ENCODE results near the gene CPO.
"Not testable (repeated sequence)": the region's sequence is repeated elsewhere in the genome, so short reads cannot be mapped to it uniquely, and the experiment has no call there.

CPO gene, protein sequence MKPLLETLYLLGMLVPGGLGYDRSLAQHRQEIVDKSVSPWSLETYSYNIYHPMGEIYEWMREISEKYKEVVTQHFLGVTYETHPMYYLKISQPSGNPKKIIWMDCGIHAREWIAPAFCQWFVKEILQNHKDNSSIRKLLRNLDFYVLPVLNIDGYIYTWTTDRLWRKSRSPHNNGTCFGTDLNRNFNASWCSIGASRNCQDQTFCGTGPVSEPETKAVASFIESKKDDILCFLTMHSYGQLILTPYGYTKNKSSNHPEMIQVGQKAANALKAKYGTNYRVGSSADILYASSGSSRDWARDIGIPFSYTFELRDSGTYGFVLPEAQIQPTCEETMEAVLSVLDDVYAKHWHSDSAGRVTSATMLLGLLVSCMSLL

DNA sequence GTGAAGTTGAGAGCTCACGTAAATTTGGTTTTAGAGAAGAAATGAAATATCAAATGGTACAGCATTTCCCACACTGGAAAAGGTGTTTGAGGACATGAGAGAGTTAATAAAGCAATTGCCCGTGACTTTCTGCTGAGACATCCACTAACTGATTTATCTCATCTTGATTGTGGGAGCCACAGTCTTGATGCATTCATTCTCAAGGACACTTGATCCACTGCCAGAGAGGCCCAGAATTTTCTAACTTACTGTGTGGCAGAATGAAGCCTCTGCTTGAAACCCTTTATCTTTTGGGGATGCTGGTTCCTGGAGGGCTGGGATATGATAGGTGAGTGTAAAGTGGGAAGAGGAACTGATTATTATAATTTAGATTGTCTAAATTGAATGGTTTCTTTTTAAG is at the start of gene CPO:
Gene CPO, plus strand, starts transcription at position 179 of the 400 bp plus-strand sequence. Its CDS starts 82 bp downstream, at position 261.
- no peak for DNase-seq

DNA sequence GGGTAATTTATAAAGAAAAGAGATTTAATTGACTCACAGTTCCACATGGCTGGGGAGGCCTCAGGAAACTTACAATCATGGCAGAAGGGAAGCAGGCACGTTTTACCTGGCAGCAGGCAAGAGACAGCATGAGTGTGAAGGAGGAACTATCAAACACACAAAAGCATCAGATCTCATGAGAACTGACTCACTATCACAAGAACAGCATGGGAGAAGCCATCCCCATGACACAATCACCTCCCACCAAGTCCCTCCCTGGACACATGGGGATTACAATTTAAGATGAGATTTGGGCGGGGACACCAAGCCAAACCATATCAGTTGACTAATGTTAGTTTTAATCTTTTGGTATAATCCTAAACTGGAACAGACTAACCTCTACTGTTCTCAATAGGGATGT is 49.1 kb upstream of the CPO start:
- no peak for DNase-seq

DNA sequence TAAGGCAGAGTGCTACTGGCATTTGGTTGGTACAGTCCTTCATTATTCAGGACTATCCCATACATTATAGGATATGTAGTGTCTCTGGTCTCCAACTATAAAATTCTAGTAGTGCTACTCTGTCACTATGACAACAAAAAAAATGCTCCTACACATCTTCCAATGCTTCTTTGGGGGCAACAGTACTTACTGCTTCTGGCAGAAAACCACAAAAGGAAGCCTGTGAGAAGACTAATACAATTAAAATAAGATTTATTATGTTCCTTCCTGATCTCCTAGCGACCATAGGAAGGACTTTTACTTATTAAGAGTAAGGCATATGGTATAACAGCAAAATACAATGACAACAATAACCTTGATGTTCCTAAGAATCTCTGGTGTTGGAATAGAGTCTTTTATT is 48.4 kb upstream of the CPO start:
- DNase-seq: no peak

DNA sequence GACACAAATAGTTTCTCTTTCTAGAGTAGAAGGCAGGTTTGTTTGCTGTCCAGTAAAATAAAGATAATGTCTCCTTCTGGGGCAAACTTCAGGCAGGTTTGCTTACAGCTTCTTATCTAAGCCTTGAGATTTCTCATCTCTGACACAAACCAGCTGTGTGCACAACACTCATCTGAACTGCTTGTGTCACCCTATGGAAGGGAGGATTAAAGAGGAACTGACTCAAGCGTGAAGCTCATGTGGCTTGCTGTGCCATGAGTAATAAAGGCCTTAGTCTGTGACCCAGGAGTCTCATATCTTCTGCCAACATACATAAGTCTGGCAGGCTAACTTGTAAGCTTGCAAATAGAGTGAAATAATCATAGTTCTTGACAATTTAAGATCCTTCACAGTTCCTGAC is 24.2 kb upstream of the CPO start:
- DNase-seq: no peak

DNA sequence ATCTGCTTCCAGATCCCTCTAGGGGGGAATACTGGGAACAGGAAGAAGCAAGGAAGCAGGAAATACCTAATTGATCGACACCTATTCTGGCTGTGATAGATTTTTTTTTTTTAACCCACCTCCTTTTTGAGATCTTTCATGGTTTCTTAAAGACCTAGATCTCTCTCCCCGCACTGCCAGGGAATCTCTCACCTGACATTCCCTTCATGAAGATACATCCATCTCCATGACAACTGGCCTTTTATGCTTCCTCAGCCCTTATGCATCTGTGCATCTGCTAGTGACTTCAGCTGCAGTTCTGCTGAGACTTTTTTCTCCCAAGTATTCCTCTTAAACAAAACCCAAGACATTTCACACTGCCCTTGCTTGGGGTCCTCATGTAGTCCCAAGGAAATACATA is 21.1 kb upstream of the CPO start:
- DNase-seq: no peak

DNA sequence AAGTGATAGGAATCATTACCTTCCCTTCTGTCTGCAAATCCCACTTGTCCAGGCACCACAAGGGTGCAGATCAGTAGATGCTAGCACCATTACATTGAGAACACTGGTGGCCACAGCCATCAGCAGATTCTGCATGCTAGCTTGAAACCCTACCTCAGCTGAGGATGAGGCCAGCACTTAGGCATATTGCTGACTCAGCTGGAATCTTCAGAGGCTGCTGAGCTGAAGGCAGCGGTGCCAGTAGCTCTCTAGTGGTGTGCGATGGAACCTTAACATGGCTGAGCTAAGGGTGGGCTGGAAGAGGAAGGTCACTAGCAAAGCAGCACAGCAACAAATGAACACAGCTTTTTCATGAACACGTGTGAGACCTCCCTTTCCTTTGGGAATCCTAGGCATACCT is 19.0 kb upstream of the CPO start:
- DNase-seq: no peak

DNA sequence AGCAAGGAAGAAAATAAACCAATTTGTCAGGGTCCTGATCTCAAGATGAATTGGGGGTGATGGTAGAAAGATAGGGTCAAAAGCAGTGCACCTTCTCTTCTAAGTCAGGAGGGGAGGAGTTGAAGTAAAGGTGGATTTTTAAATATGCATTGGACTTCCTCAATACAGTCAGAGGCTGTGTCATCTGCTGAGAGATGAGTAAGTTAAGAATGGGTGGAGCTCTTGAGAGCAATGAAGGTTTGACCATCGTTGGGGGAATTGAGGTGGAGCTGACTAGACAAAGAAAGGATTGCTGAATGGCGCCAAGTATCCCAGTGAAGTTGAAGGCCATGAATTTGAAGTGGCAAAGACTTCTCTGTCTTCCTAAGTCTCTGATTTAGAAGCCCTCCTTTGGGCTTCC is 18.4 kb upstream of the CPO start:
- no peak for DNase-seq

DNA sequence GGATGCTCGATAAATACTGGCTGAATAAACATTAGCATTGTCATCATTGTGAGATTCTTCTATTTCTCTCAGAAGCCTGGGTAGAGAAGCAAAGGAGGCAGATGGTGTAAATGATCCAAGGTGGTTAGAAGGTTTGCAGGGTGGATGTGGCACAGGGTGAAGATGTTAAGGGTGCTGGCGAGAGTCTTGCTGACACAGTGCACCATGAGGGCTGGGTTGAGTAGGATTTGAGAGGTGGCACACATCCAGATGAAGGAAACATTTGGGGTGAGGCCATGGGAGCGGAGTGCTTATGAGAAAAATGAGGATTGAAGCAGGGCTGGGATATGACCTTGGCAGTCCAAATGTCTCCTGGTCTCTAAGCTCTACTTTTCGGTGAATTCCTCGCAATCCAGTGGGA is 17.8 kb upstream of the CPO start:
- no peak for DNase-seq

DNA sequence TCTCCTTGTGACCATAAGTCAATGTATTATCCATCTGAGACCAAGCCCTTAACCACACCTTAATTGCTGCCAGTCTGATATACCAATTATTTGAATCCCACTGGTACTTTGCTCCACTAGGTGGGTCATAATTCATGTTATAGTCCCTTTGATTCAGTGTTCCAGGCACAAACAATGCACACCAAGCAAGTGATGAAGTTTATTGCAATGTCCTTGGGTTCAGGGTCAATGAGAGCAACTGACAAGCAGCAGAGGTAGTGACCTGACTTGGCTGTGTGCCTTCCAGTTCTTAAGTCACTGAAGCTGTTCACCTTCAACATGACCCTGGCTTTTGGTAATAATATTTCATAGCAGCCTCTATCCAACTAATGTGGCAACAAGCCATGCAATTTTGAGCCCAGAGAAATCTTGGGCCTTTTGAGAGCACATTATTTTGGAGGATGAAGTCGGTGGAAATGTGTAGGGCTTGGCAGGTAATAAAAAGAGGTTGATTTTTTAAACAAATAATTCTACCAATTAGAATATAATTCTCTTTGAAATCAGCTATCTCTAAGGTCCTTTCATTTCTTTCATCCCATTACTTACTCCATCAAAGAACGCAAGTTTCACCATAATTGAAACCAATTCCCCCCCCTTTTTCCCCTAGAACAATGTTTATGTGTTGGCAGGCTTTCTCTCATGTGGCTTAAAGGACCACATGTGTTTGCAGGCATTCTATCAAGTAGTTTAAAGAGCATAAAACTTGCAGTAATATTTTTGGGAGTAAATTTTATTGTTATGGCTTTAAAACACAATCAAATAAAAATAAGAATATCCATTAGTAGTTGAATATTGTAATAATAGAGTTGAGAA is 3.1 kb upstream of the CPO start:
- DNase-seq: no peak

DNA sequence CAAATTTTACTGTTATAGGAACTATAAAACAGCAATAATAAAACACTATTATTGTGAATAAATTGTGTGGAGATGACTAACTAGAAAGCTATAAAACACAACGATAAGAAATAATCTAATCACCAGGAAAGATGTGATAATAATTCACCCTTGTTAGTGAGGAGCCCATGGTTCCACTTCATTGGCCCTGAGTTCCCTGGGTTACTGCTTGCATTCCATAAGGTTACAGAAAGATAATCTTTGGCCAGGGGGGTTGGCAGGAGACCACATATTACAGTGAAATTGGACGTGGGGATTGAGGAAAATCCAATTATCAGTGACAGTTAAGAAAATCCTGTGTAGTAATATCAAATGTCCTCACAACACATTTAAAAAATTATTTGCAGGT is 2.5 kb upstream of the CPO start:
- DNase-seq: no peak

DNA sequence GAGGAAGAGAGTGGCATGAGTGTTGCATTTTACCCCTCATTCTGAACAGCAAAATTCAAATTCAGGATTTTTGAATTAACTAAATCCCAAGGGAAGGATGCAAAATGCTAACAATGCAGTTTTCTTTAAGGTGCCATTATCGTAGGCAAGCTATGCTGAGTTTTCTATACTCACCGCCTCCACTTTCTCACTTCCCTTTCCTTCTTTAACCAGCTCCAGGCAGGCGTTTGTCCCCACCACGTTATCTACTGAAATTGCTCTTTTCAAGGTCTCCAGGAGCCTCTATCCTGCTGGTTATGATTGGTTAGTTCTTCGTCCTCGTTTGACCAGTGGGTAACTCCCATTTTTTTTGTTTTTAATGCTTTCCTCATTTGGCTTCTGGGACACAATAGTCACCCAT is 1.8 kb upstream of the CPO start:
- DNase-seq: no peak

DNA sequence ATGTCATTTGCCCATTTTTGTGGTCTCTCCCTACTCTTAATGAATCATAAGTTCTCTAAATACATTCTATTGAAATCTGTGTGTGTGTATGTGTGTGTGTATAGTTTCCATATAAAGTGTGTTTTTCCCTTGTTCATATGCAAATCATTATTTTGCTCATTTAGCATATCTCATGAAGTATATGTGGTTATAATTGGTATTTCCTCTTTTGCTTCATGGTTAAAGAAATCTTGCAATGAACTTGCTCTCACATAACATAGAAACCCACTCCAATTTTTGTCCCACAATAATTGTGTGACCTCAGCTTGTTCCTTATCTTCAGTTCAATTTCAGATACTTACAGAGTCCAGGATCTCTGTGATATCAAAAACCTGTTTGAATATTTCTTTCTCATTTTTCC is 1.2 kb downstream of the CPO start:
- no peak for DNase-seq

DNA sequence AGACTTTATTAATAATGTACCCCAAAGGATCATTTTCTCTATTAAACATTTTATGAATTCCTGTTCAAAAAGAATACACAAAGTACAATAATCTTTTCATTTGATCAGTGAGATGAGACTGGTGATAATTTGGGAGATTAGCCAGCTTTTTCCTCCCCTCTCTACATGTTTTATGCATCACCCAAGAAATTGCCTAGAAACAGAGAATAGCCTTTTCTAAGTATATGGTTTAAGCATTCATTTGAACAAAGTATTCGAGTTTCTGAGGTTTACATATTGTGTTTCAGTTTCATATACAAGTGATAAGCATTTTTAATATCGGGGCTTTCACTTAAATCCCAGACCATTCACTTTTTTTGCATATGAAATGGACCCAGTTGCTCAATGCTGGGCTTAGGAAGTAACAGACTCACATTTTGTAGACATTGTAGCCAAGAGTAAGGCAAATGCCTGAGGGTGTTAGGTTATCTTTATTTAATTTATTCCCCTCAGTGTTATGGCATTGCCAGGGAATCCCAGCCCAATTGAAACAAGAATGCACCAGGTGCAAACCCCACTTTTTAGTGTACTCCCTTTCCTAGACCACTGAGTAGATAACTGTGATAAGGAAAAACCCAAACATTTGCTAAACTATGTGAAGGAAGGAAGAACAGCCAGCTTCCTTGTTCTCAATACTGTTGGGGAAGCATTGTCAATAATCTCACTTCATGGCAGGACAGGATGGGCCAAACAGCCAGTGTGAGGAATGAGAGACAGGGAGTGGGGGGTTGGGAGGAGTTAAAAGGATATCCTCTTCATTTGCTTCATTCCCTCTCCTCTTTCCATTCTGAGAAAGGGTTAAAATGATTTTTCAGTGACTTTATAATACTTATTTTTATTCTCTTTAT is 3.5 kb downstream of the CPO start:
- DNase-seq: no peak

DNA sequence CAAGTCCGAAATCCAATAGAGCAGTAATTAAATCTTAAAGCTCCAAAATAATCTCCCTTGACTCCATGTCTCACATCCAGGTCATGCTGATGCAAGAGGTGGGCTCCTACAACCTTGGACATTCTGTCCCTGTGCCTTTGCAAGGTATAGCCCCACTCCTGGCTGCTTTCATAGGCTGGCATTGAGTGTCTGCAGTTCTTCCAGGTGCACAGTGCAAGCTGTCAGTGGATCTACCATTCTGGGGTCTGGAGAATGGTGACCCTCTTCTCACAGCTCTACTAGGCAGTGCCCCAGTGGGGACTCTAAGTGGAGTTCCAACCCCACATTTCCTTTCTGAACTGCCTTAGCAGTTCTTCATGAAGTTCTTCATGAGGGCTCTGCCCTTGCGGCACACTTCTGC is 14.1 kb downstream of the CPO start:
- not testable (repeated sequence) for DNase-seq

DNA sequence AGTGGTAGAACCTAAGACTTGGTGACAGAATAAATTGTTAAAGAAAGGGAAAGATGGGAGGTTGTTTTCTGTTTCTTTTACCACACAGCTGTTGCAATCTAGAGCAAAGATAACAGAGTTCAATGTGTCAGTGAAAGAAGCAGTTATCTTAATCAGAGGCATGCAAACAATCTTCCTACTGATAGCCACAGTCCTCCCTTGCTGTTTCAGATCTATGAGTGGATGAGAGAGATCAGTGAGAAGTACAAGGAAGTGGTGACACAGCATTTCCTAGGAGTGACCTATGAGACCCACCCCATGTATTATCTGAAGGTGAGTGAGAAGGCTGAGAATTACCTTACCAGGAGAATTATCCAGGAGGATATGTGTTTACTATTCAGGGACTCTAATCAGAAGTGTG is 15.9 kb downstream of the CPO start:
- DNase-seq: no peak

DNA sequence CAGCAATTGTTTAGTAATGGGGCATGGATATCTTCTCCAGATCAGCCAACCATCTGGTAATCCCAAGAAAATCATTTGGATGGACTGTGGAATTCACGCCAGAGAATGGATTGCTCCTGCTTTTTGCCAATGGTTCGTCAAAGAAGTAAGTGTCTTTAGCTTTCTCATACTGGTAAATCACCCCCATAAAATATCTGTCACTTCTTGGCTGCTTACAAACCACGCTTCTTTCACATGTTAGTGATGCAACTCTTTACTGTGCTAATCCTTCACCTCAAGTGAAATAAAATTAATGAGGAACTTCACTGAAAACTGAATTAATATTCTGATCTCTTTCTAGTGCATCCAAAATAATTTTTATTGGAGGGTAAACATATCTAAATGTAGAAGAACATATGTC is 18.9 kb downstream of the CPO start:
- DNase-seq: no peak

DNA sequence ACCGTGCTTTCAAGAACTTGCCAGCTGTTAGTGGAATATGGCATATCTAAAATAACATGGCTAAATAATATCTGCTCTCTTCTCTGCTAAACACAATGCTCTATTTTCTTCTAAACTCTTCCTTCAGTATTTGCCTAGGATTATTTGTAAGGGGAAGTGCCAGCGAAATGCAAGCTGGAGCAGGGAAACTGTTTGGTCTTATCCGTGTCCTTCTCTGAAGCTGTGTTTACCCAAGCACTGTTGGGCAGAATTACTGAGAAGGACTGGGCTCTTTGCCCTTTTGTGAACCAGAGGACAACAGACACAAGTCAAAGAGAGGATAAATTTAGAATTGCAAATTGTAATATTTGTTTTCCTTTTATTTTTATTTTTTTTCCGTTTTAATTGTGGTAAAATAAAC is 23.6 kb downstream of the CPO start:
- no peak for DNase-seq

DNA sequence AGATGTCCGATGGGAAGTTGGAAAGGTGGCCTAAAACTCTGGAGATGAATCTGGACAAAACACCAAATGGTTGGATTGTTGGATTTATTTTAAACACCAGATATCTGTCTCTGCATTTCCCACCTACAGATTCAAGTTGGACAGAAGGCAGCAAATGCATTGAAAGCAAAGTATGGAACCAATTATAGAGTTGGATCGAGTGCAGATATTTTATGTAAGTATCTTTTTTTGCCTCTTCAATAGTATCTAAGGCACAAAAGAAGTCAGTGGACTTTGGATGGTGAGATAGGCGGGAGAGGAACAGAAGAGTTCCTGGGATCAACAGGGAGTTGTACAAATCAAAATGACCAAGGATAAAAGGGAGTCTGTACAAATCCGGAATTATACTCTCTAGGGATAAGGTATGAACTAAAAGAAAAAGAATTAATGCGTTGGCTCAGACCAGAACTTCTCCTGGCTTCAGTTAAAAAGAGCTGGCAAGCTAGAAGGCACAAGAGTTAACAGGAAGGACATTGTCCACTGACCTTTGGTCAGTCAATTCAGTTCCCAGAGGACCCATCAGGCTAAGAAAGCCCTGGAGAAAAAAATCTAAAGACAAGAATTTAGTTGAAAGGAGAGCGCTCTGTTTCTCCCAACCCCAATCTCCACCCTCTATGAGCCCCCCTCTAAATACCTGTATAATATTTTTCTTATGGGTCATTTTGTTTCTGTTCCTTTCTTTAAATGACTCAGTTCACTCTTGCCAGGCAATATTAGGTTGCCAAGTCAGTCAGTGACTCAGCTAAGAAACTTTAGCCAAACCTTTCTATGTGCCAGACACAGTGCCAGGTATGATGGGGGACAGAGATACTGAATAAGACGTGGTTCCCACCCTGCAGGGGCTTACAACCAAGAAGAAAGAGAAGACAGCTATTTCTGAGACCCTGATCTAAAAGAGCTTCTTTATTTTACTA is 29.1 kb downstream of the CPO start:
- no peak for DNase-seq

DNA sequence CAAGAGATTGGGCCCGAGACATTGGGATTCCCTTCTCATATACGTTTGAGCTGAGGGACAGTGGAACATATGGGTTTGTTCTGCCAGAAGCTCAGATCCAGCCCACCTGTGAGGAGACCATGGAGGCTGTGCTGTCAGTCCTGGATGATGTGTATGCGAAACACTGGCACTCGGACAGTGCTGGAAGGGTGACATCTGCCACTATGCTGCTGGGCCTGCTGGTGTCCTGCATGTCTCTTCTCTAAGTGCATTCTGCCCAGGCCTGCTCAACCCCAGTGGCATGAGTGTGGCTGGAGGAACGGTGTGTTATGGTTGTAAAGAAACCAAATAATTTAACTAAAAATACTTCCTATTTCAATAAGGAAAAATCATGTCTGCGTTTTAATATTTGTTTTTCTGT is 29.9 kb downstream of the CPO start:
- no peak for DNase-seq

DNA sequence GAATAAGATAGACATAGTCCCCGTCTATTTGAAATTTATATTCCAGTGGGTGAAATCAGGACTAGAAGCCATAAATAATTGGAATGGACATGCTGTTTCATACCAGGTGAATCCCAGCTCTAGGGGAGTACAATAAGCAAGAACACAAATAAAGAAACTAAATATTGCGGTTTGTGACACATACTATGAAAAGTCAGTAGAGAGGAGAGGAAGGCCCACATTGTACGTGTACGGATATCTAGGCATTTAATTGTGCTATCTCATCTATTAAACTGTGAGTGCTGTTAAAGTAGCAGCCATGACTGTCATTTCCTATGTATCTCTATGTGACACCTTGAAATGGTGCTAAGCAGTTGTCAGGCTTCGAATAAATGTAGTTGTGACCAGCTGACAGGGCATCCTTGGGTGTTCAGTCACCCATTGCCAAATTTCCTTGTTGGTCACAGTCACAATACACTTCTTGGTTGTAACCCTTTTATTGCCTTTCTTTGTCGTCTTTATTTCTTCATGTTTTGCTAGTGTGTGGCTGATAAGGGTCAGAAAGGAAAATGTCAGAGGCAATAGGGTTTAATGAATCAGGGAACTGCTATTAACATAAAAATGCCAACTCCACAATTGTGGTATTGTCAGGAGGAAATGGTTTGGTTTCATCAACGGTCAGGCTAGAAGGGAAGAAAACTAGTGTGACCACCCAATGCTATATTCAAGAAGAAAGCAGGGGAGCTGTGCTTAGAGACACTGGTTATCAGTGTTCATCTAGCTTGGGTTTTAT is 31.5 kb downstream of the CPO start:
- no peak for DNase-seq

DNA sequence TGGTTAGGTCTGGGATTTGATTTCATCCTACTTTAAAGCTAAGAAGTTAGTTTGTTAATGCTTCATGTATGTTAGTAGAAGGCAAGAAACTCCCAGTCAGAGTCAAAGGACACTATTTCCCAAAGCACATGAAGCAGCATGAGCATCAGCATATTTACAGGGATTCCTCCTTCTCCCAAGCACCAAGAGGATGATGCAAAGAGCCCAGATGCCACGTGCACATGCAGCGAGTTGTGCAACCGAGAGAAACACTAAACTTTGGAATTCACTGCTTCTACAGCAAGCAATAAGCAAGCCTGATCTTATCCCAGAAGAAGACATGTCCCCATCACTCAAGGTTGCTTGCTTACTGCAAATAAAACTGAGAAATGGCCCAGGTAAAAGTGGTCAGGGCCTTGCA is 32.5 kb downstream of the CPO start:
- no peak for DNase-seq

All from CD4-positive, alpha-beta T cell treated with Interleukin-4 for 4 hours (primary cell).